KOPT-K1 (cell line): ENCODE measurements around the gene BRCA2.

Experiments
- H3K27ac ChIP-seq: fragments of 200-600 bp; sonication (generic); 2 replicates; pipeline ENCODE4 v1.5.1; 2016; ENCODE audit warnings: antibody characterized with exemption, mild to moderate bottlenecking, low read depth, low read length; ENCODE audit not compliant: poor library complexity, severe bottlenecking
- H3K36me3 ChIP-seq: fragments of 200-600 bp; sonication (generic); 2 replicates; pipeline ENCODE4 v1.5.1; 2017; ENCODE audit warnings: antibody characterized with exemption, mild to moderate bottlenecking, low read length, moderate library complexity; ENCODE audit not compliant: insufficient read depth
- H3K9me3 ChIP-seq: fragments of 200-600 bp; sonication (generic); 2 replicates; pipeline ENCODE4 v1.5.1; 2017; ENCODE audit warnings: antibody characterized with exemption, low read length, mild to moderate bottlenecking; ENCODE audit not compliant: insufficient read depth, poor library complexity, severe bottlenecking

BRCA2 gene, protein sequence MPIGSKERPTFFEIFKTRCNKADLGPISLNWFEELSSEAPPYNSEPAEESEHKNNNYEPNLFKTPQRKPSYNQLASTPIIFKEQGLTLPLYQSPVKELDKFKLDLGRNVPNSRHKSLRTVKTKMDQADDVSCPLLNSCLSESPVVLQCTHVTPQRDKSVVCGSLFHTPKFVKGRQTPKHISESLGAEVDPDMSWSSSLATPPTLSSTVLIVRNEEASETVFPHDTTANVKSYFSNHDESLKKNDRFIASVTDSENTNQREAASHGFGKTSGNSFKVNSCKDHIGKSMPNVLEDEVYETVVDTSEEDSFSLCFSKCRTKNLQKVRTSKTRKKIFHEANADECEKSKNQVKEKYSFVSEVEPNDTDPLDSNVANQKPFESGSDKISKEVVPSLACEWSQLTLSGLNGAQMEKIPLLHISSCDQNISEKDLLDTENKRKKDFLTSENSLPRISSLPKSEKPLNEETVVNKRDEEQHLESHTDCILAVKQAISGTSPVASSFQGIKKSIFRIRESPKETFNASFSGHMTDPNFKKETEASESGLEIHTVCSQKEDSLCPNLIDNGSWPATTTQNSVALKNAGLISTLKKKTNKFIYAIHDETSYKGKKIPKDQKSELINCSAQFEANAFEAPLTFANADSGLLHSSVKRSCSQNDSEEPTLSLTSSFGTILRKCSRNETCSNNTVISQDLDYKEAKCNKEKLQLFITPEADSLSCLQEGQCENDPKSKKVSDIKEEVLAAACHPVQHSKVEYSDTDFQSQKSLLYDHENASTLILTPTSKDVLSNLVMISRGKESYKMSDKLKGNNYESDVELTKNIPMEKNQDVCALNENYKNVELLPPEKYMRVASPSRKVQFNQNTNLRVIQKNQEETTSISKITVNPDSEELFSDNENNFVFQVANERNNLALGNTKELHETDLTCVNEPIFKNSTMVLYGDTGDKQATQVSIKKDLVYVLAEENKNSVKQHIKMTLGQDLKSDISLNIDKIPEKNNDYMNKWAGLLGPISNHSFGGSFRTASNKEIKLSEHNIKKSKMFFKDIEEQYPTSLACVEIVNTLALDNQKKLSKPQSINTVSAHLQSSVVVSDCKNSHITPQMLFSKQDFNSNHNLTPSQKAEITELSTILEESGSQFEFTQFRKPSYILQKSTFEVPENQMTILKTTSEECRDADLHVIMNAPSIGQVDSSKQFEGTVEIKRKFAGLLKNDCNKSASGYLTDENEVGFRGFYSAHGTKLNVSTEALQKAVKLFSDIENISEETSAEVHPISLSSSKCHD (N-terminal part only)

GRCh38 chr13:32315238-32316027, at the start of gene BRCA2, which contains the start of gene ZAR1L:
TSS of gene BRCA2 (plus strand) at chr13:32315508. CDS start at chr13:32316461, 953 bp downstream.
TSS of gene ZAR1L (minus strand) at chr13:32315363. CDS start at chr13:32311925, 3,438 bp downstream.
- peak within 1 kb of the TSS; percentile 88 for H3K27ac ChIP-seq

GRCh38 chr13:32265726-32266125, 49.6 kb upstream of the BRCA2 start:
- H3K36me3 ChIP-seq = no peaks in the 10 kb centered on the region
- H3K27ac ChIP-seq = no peak overlapping the region
- H3K9me3 ChIP-seq = no peaks in the 10 kb centered on the region

More at GRCh38 chr13:32315238-32316027, at the start of gene BRCA2, which contains the start of gene ZAR1L:
- H3K9me3 ChIP-seq = no peaks in the 10 kb centered on the region
- peaks cover 31% of the 10 kb centered on the region for H3K36me3 ChIP-seq

GRCh38 chr13:32266130-32266529, 49.2 kb upstream of the BRCA2 start:
- Histone ChIP-seq H3K27ac (no peak overlapping the region), H3K36me3 (no peaks in the 10 kb centered on the region), H3K9me3 (no peaks in the 10 kb centered on the region)

DNA sequence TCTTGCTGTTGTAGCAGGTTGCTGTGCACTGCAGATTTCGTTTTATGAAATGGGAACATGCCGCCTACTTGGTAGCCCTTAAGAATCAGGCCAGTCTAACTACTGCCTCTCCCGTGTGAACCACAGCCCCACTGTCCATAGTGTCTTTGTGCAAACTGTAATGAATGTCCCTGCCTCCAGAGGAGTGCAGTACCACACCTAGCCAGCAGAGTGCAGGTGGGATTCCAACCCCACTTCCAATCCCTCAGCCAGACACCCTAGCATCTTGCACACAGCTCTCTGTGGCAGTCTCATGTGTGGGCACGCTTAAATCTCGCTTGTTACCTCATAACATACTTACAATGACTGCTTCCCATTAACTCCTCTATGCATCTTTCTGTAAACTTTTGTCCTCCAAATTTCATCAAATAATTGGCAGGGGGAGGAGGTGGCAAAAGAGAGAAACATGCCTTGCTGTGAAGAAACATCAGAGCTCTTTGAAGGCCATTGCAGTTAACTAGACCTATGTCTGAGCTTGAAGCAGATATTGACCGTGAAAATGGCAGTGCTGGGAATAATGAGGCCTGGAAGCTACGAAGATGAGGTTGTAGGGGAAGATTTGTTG, 47.4 kb upstream of the BRCA2 start:
- no peak overlapping the region for H3K27ac ChIP-seq
- no peaks in the 10 kb centered on the region for H3K36me3 ChIP-seq
- H3K9me3 ChIP-seq = no peaks in the 10 kb centered on the region

DNA sequence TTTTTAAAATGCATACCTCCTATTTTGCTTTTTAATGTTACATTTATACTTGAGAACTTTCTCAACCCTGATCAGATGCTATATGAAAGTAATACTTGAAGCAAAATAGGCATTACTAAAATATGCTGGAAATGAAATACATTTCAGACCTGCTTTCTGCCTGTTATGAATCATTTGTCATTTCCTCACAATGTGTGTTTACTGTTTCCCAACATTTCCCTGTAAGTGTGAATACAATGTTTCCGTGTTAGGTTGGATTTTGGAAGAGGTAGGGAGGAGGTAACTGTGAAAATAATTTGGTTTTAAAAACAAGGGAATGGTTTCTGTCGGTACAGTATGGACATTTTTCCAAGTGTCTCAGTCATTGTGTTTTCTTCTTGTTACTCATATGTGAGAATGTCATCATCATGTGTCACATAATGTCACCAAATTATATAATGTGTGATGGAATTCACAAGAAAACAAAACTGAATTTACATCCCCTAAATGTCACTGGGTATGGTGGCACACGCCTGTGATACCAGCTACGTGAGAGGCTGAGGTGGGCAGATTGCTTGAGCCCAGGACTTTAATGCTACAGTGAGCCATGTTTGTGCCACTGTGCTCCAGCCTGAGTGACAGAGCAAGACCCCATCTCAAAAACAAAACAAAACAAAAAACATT, 43.2 kb upstream of the BRCA2 start:
- H3K27ac ChIP-seq = no peak overlapping the region
- no peaks in the 10 kb centered on the region for H3K36me3 ChIP-seq
- H3K9me3 ChIP-seq = no peaks in the 10 kb centered on the region

DNA sequence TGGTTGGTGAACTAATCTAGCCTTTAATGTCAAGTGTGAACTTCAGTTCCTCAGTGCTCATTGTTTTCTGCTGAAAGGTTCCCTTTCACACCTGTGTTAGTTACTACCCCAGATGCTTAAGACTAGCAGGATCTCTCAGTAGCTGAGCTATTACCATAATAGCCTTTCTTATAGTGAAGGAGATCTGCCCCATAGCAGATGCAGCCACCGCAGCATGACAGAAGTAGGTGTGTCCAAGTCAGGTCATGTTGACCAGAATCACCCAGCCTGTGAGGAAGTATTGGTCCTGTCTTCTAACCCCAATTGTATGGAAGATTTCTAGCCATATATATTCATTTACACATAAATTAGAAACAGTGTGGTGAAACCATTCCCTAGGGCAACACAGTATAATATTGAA, 37.5 kb upstream of the BRCA2 start:
- H3K27ac ChIP-seq = no peak overlapping the region
- H3K9me3 ChIP-seq = no peaks in the 10 kb centered on the region
- no peaks in the 10 kb centered on the region for H3K36me3 ChIP-seq

- Histone ChIP-seq H3K36me3 (no peaks in the 10 kb centered on the region), H3K9me3 (no peaks in the 10 kb centered on the region), H3K27ac (no peak overlapping the region)
Measured at GRCh38 chr13:32278426-32278825, 36.9 kb upstream of the BRCA2 start.

DNA sequence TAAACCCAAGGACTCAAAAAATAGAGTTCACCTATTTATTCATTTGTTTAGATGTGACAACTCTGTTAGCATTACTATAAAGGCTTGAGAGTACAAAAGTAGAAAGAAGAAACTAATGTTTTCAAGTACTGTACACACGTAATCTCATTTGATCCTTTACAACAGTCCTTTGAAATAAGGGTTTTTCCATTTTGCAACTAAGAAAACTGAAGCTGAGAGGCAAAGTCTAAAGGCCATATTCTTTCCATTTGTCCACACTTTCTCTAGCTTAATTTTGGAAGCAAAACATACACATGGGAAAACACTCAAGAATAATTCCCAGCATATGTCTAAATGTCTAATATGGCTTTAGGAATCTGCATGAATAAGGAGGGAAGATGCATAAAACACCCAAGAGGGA, 34.2 kb upstream of the BRCA2 start:
- no peaks in the 10 kb centered on the region for H3K36me3 ChIP-seq
- no peak overlapping the region for H3K27ac ChIP-seq
- H3K9me3 ChIP-seq = no peaks in the 10 kb centered on the region

GRCh38 chr13:32282096-32282711, 33.1 kb upstream of the BRCA2 start:
- Histone ChIP-seq H3K27ac (no peak overlapping the region), H3K9me3 (no peaks in the 10 kb centered on the region), H3K36me3 (no peaks in the 10 kb centered on the region)

- no peaks in the 10 kb centered on the region for H3K36me3 ChIP-seq
- no peak overlapping the region for H3K27ac ChIP-seq
- H3K9me3 ChIP-seq = no peaks in the 10 kb centered on the region
Measured at GRCh38 chr13:32284927-32285632, 30.2 kb upstream of the BRCA2 start.

- no peaks in the 10 kb centered on the region for H3K36me3 ChIP-seq
- no peak overlapping the region for H3K27ac ChIP-seq
- no peaks in the 10 kb centered on the region for H3K9me3 ChIP-seq
Measured at GRCh38 chr13:32285633-32285965, 29.7 kb upstream of the BRCA2 start.

- Histone ChIP-seq H3K9me3 (no peaks in the 10 kb centered on the region), H3K36me3 (no peaks in the 10 kb centered on the region), H3K27ac (no peak overlapping the region)
Measured at GRCh38 chr13:32297206-32297605, 18.1 kb upstream of the BRCA2 start.

GRCh38 chr13:32298695-32299094, 16.6 kb upstream of the BRCA2 start:
- Histone ChIP-seq H3K9me3 (no peaks in the 10 kb centered on the region), H3K27ac (no peak overlapping the region), H3K36me3 (no peaks in the 10 kb centered on the region)
